Activated CD8-positive, alpha-beta memory T cell treated with anti-CD3 and anti-CD28 coated beads, Interleukin-2, amount 50 U/mL, for 1 hour (primary cell): Measurements from ENCODE around the gene CPLANE1.

Experiments used
- DNase-seq: peaks from one replicate; pipeline ENCODE4 v3.0.0-alpha.2; 2020; ENCODE audit errors: extremely low read depth

CPLANE1 gene

GRCh38 chr5:37064442-37064841, 184.7 kb downstream of the CPLANE1 start:
- DNase-seq, result no peak

GRCh38 chr5:37063739-37064138, 185.4 kb downstream of the CPLANE1 start:
- DNase-seq, result no peak

GRCh38 chr5:37060030-37060429, 189.1 kb downstream of the CPLANE1 start:
- DNase-seq, result no peak

- no peak for DNase-seq
Observed at GRCh38 chr5:37056762-37057161, 192.4 kb downstream of the CPLANE1 start.
